T-helper 2 cell (primary cell): ENCODE measurements around the gene JAG2.

Source experiments
- DNase-seq, 5 experiments: peaks; one replicate each; pipeline versions ENCODE4 v3.0.0 to v3.0.0-alpha.2; 2012 to 2022
- total RNA-seq, 2 donors: gene quantifications; one replicate each; lab custom pipeline; 2026; lab: John Stamatoyannopoulos, UW

The JAG2 gene
- total RNA-seq: 2.8 to 6.2 reads per million in 2 donors

DNA sequence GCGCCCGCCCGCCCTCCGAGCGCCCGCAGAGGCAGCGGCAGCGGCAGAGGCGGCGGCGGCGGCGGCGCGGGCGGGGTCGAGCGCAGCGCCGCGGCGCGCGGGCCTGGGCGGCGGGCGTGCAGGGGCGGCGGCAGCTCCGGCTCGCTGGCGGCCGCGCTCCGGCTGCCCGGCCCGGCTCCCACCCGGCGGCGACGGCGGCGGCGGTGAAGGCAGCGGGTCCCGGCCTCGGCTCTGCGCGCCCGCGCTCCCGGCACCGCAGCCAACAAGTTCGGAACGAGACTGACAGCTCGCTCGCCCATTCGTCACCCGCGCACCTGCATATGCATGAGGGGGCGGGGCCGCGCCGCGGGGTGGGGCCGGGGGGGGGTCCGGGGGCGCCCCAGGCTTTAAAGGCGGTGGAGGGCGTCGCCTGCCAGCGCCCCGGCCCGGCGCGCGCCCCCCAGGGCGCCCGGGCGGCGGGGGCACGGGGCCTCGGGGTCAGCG, at the start of gene JAG2:
JAG2 (minus strand) TSS at position 281 of the 483 bp plus-strand sequence. CDS start 356 bp downstream, outside the sequence.
- DNase-seq: peak; percentile 28 to 60 (median 31)

DNA sequence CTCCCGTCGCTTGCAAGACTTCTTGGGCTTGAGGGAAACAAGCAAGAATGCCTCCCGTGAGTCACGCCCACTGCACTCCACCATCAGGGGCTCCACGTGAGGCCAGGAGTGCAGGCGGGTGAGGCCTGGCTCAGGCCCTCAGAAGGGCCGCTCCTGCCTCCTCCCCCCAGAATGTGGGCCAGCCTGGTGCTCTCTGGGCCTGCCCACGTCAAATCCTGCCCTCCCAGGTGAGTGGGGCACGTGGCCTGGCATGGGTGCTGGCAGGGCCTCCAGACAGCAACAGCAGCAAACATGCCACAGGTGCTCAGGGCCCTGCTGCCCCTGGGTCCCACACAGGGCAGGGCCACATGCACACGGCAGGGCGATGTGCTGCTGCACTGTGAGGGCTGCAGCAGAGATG, 49.2 kb upstream of the JAG2 start:
- no peak for DNase-seq

DNA sequence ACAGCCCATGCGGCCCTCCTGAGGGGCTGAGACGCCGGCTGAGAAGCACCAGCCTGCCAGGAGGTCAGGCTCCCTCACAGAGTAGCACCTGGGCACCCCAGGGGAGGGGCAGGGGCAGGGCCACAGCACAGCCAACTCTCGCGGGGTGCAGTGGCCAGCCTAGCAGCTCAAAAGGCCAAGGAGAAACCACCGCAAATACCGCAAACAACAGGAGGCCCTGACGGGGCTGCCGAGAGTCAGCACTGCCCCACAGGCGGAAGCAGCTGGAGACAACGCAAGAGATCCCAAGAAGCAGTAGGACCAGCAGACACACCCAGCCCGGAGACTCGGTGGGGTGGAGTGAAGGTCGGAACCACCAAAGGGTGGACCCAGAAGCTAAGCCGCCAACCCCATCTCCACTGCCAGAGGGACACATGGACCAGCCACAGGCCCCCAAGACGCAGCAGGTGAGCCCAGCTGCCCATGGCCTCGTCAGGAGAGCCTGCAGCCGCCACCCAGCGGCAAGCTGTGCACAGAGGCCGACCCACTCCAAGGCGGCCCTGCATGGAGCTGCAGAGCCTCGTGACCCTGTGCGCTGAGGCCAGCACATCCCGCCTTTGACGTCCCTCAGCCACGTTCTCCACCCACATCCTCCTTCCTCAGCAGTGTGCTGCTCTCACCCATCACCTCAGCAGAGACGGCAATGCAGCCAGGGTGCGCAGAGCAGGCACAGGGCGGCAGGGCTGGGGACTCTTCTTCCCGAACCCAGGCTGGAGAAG, 48.1 kb upstream of the JAG2 start:
- DNase-seq: no peak

DNA sequence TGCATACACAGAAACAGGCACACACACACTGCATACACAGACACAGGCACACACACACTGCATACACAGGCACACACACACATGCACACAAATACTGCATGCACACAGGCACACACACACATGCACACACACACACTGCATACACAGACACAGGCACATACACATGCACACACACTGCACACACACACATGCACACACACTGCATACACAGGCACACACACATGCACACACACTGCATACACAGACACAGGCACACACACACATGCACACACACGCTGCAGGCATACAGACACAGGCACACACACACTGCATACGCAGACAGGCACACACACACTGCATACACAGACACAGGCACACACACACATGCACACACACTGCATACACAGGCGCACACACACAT, 47.0 kb upstream of the JAG2 start:
- DNase-seq: no peak

DNA sequence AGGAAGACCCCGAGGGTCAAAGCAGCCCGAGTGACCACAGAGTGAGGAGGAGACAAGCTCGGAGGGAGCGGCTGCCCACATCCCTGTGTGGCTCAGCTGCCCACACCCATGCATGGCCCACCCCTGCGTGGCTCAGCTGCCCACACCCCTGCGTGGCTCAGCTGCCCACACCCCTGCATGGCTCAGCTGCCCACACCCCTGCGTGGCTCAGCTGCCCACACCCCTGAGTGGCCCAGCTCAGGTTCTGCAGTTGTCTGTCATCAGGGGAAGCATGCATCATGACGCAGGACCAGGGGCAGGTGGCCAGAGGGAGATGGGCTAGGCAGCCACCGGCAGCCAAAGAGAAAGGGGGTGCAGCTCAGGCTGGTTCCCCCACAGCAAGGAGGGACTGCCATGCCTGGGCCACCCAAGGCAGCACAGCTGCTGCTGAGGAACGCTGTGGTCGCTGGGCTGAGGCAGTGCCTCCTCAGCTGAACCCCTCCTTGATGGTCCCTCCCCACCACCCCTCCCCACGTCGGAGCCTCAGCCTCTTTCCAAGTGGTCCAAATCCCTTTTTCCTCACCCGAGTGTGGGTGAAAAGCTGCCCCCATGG, 45.8 kb upstream of the JAG2 start:
- DNase-seq: no peak

DNA sequence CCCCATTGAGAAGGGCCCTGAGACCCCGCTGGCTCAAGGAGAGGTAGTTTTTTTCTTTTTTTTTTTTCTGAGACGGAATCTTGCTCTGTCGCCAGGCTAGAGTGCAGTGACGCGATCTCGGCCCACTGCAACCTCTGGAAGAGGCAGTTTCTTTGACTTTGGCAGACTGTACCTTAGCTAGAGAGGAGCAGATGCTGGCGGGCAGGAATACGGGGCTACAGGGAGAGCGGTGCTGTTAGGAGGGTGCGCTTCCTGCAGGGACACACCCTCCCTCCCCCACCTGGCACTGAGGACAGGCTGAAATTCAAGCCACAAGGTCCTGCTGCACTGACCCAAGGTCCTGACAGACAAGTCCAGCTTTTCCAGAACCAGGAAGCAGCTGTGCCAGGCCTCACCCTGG, 44.8 kb upstream of the JAG2 start:
- no peak for DNase-seq

DNA sequence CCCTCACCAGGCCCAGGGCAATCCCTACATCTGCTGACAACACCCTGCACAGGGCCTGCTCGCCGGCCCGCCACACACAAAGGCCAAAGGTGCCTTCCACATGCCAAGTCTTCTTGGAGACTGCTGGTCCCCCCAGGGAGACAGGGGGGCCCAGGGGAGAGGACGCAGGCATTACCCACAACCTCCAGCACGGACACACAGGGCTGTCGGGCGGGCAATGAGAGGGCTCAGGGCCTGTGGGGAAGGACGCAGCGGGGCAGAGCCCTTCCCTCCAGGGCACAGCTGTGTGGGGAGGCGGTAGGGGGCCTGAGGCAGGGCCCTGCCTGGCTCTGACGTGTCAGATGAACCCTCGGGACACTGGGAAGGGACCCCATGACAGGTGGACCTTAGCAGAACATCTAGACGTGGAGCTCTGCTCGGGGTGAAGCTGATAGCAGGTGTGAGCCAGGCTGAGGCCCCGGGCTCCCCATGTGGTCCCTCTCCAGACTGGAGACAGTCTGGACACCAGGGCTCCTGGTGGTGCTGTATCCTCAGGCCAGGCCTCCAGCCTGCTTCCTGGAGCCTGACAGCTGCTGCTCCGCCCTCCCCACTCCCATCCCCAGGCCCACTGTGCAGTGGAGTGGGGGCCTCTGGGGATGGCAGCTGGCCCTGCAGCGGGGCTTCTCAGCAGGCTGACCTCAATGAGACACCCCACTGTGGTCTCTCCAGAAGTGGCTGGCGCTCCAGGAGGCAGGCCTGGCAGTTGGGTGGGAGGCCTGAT, 44.1 kb upstream of the JAG2 start:
- no peak for DNase-seq

DNA sequence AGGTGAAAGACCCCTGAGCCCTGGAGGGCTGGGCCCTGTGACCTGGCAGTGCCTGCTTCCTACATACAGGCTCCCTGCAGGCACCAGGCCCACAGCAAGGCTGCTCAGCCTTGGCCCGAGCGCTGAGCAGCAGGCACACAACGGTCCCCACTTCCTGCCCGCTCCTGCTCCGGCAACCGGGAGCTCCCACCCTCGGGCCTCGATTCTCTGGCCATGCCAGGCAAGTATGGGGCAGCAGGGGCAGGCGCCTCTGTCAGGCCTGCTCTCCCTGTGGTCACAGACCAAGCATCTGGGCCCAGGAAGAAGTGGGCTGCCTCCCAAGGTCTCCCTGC, 43.1 kb upstream of the JAG2 start:
- no peak for DNase-seq

DNA sequence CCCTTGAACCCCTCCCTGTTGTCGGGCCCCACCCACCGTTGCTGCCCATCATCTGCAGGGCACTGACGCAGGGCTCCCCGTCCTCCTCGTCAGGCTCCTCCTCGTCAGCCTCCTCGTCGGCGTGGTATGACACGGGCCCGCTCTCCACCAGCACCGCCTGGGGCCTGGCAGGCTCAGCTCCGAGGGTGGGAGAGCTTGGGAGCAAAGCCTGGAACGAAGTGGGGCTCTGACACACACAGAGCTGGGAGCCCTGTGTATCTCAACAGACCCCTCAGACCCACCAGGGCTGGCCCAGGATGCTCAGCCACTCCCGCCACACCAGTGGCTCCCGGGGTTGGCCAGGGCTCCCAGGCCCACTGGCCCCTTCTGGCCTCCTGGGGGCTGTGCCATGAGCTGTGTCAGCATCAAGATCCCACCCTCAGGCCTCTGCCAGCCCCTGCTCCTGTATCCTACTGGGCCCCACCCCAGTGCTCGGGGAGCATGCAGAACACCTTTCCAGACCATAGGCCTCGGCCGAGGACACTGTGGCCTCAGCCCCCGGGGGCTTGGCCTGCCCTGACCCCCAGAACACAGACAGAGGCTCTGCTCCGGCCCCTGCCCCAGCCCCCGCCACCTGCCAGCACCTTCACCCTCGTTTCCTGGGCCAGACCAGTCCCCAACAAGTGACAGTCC, 42.6 kb upstream of the JAG2 start:
- no peak for DNase-seq

DNA sequence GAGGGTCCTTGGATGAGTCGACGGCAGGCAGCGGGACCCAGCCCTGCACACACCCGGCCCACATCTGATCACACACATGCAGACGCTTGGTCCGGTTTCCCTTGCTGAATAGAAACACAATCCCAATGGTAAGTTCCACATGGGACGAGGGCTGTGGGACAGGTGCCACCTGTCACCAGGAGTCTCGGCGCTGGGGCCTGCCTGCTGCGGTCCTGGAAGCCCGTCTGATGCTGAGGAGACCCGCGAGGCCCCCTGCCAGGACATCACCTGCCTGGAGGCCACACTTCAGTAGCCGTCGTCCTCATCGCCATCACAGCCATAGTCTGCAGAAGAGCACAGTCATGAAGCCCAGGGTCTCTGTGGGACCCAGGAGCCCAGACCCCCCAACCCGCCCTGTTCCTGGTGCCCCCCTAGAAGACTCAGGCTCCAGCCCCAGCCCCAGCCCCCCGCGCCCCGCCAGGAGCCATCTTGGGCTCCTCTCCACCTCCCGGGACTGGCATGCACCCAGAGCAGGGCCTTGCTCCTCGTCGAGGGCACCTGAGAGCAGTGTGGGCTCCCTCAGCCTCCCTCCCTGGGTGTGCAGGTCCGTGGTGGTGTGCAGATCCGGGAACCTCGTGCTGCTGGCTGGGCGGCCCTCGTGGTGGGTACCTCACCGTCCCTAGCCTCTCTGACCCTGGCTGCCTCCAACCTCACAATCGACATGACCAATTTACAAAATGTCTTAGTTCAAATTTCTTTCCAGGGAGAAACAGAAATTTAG, 41.9 kb upstream of the JAG2 start:
- DNase-seq: no peak

DNA sequence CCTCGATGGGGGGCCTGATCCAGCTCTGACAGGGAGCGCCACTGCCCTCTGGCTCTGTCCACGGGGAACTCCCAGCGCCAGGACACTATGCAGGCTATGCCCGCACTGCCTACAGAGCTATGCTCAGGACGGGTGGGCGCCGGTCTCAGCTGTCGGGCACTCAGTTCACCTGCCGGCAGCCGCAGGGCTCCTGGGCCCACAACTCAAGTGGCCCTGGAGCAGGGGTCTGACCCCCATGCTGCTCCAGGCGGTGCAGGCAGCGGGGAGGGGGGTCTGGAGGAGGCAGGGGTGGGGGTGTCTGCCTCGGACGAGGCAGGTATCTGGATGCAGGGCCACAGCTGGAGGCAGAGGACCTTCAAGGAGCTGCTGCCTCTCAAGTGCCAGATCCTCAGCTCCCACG, 41.1 kb upstream of the JAG2 start:
- DNase-seq: no peak

DNA sequence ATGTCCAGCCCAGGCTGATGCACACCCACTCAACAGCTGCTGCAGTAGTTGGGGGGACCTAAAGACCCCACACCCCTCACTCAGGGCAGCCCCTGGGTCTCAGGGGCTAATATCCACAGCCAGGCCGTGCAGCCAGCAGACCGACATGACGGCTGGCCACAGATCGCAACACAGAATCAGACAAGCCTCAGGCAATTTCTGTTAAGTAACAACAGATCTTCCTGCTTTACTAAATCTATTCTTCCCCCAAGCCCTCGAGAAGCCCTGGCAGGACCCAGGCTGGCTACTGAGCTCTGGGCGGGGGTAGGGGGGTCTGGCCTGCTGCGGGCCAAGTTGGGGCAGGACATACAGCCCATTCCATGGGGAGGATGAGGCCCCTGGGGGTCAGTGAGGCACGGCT, 40.5 kb upstream of the JAG2 start:
- no peak for DNase-seq

DNA sequence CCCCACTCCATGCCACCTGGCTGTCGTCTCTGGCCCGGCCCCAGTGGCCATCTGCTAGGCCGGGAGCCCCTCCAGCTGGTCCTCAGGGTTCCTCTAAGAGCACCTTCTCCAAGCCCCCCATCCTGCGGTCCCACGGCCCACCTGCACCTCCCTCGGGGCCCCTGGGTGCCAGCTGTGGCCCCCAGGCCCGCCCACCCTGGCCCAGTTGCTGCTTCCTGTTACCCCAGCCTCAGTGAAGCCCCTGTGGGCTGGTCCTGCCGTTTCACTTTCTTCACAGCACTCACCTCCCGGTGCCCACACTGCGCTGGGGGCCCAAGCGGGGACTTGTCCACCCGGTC, 40.1 kb upstream of the JAG2 start:
- DNase-seq: no peak

DNA sequence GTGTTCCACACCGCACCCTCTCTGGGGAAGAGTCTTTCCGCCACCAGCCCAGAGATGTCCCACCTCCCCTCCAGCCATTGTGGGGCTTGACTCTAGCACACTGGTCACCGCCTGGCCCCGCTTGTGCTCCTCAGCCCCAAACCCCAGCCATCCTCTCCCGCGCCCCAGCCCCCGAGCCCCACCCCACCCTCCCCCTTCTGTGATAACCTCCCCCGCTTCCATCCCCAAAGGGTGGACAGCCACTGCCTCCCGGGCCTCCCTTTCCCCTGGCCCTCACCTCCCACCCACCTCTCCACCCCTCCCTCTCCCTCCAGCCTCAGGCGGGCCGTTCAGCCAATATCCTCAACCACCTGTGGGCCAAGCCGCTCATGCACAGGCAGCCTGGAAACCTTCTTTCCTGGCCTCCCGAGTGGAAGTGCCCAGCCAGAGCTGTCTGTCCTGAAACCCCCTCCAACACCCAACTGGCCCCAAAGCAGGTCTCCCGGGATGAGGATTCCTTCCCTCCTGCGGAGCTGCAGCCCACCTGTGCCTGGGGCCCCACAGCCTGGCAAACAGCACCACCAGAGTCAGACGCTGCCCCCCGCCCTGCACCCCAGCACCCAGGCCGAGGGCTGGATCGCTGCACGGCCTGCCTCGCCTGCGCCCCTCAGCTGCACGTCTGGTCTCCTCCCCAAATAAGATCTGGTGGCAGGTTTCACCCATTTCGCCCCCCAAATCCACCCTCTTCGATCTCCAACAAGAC, 39.6 kb upstream of the JAG2 start:
- no peak for DNase-seq

DNA sequence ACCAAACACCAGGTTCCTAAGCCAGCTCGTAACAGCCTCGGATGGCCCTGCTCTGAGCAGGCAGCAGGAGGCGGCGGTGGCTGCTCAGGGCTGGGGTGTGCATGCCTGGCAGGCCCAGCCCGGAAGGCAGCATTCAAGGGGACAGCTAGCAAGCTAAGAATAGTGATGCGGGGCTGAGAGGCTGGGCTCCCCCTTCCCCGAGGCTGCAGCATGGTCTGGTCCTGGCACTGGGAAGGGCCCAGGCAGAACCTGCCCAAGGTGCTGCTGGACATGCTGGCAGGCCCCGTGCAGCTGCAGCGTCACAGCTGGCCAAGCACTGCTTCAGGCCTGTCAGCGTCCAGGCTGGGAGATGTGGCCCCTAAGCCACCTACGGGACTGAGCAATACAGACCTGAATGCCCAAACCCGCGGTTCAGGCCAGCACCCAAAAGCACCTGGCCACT, 38.9 kb upstream of the JAG2 start:
- DNase-seq: no peak

DNA sequence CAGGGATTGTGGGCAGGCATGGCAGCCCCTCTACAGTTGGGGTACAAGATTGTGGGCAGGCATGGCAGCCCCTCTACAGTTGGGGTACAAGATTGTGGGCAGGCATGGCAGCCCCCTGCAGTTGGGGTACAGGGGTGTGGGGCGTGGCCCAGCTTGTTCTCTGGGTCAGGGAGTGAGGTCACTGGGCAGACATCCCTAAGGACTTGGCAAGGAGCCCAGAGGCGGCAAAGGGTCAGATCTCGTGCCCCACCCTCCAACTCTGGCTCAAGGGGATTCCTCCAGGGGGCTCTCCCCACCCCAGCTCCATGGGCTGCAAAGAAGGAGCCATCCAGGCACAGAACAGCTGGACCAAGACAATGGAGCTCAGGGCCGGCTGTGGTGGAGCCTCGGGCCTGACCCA, 38.3 kb upstream of the JAG2 start:
- no peak for DNase-seq

DNA sequence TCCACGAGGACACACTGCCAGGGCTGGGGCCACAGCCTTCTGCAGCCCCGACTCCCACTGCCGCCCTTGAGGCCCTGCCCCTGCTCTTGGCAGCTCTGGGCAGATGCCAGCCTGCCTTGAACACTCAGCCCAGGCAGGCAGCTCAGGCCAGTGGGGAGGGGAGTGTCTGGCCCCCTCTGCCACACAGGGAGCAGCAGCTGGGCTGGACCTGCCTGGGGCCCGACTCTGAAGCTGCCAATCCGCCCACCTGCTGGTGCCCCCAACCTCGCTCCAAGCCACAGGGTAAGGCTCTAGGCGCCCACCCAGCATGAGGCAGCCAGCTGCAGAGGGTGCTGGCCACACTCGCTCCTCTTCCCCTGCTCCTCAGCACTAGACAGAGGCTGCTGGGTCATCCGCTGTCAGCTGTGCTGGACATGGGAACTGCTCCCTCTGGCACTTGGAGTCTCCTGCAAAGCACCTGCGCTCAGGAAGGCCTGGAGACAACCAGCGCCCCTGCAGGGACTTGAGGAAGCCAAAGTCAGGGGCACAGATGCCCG, 37.2 kb upstream of the JAG2 start:
- no peak for DNase-seq

DNA sequence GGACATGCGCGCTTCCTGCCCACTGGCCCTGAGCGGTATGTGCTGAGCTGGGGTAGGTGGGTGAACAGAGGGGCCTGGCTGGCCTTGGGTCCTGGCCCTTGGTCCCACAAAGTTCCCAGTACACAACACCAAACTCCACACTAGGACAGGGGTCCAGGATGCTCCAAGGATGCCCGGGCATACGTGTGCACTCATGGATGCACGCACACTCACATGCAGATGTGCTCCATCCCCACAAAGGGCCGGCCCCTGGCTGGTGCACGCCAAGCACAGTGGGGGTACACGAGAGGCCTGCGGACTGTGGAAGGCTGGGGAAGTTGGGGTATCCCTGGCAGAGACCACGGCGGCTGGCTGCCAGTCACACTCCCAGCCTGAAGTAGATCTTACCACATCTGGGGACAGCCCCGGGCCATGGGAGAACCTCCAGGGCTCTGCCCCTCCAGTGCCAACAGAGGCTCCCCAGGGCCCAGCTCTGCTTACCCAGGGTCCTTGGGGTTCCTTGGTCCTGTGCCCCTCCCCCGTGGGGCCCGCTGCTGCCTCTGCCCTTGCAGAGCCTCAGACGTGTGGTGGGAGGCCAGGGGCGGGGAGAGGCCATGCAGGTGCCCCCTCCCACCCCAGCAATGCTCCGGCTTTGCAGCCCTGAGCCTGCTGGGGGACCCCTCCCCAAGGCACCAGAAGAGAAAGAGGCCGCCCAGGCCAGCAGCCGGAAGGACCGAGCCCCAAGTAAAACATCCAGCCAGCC, 36.5 kb upstream of the JAG2 start:
- DNase-seq: no peak

DNA sequence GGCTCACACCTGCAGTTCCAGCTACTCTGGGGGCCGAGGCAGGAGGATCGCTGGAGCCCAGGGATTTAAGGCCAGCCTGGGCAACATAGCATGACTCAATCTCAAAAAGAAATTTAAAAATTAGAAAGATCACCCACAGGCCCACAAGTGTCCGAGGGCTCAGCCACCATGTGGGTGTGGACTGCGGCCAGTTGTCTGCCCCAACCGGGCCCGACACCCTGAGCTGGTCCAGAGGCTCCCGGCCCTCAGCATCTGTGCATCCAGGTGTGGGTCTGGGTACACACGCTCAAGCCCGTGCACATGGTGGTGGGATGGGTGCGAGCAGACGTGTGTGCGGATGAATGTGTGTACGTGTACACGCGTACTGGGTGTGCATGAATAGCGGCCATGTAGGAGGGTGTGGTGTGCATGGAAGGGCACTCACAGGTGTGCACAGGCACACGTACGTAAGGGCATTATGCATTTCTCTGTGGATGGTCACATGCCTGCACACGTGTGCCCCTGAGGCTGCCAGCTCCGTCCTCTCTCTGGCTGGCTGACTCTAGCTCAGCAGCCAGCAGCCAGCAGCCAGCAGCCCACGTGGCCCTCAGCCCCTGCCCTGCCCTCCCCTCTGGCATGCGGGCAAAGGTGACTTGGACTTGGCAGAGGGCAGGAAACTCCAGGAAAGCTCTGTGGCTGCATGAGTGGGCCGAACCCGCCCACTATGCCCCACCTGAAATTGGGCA, 35.8 kb upstream of the JAG2 start:
- no peak for DNase-seq

DNA sequence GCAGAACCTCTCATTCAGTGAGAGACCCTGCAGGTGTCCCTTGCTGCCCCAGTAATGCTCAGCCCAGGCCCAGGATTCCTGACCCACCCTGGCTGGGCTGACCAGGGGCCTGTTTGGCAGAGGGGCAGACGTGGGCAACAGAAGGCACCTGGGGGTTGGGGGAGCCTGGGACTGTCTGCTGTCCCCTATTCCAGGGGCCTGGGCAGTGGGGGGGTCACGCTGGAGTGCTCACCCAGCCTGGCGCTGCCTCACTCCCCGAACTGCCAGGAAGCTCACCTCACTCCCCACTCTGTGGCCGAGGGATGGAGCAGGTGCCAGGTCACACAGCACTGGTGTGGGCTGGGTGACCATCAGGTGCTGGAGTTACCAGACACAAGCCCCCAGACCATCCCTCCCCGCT, 35.1 kb upstream of the JAG2 start:
- DNase-seq: no peak
